Measurements from ENCODE around the gene P4HA1.

P4HA1 gene

DNA sequence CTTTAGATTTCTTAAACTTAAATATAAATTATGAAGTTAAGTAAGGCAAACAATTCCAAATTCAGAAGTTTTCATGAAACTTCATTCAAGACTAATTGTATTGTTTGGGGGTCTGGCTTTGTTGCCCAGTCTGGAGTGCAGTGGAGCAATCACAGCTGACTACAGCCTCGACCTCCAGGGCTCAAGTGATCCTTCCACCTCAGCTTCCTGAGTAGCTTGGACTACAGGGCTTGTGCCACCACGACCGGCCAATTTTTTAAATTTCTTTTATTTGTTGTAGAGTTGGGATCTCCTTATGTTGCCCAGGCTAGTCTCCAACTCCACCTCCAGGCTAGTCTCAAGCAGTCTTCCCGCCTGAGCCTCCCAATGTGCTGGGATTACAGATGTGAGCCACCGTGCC, 12.5 kb downstream of the P4HA1 start:
- TF ChIP-seq, protein P1, sequence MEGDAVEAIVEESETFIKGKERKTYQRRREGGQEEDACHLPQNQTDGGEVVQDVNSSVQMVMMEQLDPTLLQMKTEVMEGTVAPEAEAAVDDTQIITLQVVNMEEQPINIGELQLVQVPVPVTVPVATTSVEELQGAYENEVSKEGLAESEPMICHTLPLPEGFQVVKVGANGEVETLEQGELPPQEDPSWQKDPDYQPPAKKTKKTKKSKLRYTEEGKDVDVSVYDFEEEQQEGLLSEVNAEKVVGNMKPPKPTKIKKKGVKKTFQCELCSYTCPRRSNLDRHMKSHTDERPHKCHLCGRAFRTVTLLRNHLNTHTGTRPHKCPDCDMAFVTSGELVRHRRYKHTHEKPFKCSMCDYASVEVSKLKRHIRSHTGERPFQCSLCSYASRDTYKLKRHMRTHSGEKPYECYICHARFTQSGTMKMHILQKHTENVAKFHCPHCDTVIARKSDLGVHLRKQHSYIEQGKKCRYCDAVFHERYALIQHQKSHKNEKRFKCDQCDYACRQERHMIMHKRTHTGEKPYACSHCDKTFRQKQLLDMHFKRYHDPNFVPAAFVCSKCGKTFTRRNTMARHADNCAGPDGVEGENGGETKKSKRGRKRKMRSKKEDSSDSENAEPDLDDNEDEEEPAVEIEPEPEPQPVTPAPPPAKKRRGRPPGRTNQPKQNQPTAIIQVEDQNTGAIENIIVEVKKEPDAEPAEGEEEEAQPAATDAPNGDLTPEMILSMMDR (conservative IDR thresholded peaks at IDR 0.05; ENCODE audit: control insufficient read depth, insufficient read depth, low read depth, low read length) = no peak
- DNase-seq (ENCODE audit: low read depth) = no peak

DNA sequence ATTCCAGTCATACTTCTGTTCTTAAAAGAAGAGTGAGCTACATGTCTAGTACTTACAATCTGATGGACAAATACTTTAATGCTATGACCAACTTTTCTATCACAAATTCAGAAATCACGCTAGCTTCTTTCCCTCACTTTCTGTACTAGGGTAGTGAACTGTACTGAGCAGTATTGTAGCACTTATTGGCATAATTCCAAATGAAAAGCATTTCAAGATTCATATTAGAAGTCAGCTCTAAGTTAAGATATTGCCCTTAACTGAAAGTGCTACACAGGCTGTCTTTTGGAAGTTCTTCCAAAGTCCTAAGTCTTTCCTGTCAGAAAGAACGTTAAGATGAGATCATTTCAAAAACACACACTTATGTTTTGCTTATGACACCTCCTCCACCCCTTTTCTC, 13.4 kb downstream of the P4HA1 start:
- peak; percentile 33 for DNase-seq (ENCODE audit: low read depth)
- H3K4me3 ChIP-seq (ENCODE audit: control insufficient read depth, low read depth, low read length) = no peak overlapping the region
- TF ChIP-seq, protein P1 (conservative IDR thresholded peaks at IDR 0.05; ENCODE audit: control insufficient read depth, insufficient read depth, low read depth, low read length) = no peak

More for the DNA sequence above, 12.5 kb downstream of the P4HA1 start:
- no peak overlapping the region for H3K4me3 ChIP-seq (ENCODE audit: control insufficient read depth, low read depth, low read length)

DNA sequence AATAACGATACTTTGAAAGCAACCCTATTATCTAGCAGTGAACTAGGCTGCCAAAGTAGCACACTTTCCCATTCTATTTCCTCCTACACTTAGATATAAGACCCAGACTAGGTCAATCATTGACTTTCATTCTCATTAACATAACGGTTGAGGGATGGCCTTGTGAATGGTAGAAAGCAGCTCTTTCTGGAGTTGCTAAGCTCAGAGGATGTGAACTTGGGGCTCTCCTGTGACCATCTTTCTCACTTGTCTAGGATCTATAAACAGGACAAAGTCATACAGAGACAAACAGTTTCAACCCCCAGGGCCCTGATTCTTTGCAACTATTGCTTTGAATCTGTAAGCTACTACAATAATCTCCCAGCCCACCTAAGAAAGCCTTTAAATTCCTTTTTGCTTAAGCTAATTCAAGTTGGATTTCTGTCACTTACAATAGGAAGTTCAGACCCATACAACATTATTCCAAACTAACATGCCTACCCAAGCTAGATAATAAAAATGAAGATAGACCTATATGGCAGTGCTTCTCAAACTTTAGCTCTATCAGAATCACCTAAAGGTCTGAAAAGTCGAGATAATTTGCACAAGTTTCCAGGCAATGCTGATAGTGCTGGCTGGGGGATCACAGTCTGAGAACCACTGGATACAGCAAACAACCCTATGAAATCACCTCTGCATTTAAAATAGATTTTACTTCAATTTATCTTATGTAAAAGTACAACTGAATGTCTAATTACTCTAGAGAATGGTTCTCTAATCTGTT, 16.7 kb downstream of the P4HA1 start:
- DNase-seq (ENCODE audit: low read depth) = no peak
- TF ChIP-seq, protein P1 (conservative IDR thresholded peaks at IDR 0.05; ENCODE audit: control insufficient read depth, insufficient read depth, low read depth, low read length) = no peak
- no peak overlapping the region for H3K4me3 ChIP-seq (ENCODE audit: control insufficient read depth, low read depth, low read length)

DNA sequence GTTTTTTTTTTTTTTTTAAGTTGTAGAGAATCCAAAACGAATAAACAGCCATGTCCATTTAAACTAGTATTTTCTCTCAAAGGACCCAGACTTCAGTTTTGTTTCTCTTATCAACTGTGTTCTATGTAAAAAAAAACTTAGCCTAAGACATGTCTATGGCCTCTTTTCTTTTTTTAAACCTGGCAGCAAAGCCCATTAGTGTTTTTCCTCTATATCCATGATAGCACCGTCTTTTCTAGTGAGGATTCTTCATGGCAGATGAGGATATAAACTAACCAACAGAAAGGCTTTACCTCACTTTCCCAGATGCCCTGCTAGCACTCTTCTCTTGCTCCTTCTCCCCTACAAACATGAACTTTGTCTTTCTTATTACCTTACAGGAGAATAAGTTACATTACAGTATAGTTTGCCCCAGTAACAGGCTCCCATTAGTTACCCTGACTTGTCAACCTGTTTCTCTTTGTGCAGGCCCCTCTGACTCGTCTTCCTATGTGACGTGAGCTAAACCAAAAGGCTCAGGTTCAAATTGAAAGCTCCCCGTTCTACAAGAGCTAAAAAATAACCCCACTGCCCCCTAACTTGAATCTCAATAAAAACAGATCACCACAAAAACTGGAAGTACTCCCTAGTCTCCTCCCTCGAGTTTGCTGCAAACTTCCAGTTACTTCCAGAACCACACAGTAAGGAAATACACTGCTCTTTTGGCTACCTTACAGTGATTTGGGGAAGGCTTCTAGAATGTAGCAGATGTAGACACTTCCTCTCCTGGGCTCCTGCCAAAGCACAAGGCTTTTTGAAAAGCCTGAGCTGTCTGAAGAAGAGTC, 20.1 kb downstream of the P4HA1 start:
- DNase-seq (ENCODE audit: low read depth) = peak; percentile 84
- no peak overlapping the region for H3K4me3 ChIP-seq (ENCODE audit: control insufficient read depth, low read depth, low read length)
- TF ChIP-seq, protein P1 (conservative IDR thresholded peaks at IDR 0.05; ENCODE audit: control insufficient read depth, insufficient read depth, low read depth, low read length) = no peak

DNA sequence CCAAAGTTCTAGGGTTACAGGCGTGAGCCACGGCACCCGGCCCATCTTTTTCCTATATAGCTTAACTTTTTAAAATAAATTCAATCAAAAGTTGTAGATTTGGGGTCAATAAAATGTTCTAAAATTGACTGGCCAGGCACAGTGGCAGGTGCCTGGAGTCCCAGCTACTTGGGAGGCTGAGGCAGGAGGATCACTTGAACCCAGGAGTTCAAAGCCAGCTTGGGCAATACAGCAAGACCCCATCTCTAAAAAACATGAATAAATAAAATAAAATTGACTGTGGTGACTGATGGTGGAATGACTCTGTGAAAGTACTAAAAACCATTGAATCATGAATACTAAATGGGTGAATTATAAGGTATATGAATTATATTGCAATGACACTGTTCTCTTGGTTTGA, 20.8 kb downstream of the P4HA1 start:
- TF ChIP-seq, protein P1 (conservative IDR thresholded peaks at IDR 0.05; ENCODE audit: control insufficient read depth, insufficient read depth, low read depth, low read length) = no peak
- no peak overlapping the region for H3K4me3 ChIP-seq (ENCODE audit: control insufficient read depth, low read depth, low read length)
- no peak for DNase-seq (ENCODE audit: low read depth)

DNA sequence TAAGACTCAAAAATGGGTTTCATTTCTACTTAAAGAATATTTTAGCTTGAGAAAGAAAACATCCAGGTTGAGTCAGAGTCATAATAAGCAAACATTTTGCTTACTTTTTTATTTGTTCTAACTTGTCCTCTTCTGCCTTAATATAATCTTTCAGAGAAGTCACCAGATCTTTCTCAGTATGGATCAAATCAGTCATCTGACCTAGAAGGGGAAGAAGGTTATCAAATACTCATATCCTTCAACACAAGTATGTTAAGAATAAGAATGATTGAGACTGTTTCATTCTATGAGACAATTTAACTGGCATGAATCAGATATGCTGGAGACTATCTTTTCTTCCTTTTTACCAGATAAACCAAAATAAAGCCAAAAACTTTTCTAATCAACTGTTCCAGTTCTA, 23.0 kb downstream of the P4HA1 start:
- no peak for DNase-seq (ENCODE audit: low read depth)
- H3K4me3 ChIP-seq (ENCODE audit: control insufficient read depth, low read depth, low read length) = no peak overlapping the region
- TF ChIP-seq, protein P1 (conservative IDR thresholded peaks at IDR 0.05; ENCODE audit: control insufficient read depth, insufficient read depth, low read depth, low read length) = no peak
